Measurements from ENCODE around the gene SLC30A7.

SLC30A7 gene

DNA sequence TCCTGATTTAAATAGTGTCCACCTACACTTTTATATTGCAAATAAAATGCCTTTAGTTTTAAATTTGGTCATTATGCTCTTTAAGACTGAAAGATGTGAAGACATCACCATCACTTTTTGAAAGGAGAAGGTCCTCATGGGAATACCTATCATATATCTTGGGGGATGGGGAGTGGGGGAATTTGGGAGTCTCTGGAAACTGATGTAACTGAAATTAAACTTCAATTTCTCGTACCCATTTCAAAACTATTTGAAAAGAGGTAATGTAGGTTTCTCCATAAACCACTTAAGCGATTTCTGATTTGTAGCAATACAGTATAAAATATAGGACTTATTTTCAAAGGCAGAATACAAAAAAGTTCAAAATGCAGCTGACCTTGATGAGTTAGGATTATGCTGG is 2.2 kb upstream of the SLC30A7 start:
- Histone ChIP-seq H3K9ac (ENCODE audit: low read depth, low read length) (no peak overlapping the region), H3K36me3 (ENCODE audit: control insufficient read depth, insufficient read depth, low read length) (peaks cover 2% of the 10 kb centered on the region), H3K27me3 (ENCODE audit: control insufficient read depth, insufficient read depth, low read length) (no peaks in the 10 kb centered on the region), H3K4me3 (ENCODE audit: low read depth, low read length) (peak overlapping the region; percentile 94), H3K4me1 (ENCODE audit: control insufficient read depth, insufficient read depth, low read length) (no peaks in the 10 kb centered on the region), H3K9me3 (ENCODE audit: control insufficient read depth, insufficient read depth, low read length) (peaks cover 15% of the 10 kb centered on the region)

DNA sequence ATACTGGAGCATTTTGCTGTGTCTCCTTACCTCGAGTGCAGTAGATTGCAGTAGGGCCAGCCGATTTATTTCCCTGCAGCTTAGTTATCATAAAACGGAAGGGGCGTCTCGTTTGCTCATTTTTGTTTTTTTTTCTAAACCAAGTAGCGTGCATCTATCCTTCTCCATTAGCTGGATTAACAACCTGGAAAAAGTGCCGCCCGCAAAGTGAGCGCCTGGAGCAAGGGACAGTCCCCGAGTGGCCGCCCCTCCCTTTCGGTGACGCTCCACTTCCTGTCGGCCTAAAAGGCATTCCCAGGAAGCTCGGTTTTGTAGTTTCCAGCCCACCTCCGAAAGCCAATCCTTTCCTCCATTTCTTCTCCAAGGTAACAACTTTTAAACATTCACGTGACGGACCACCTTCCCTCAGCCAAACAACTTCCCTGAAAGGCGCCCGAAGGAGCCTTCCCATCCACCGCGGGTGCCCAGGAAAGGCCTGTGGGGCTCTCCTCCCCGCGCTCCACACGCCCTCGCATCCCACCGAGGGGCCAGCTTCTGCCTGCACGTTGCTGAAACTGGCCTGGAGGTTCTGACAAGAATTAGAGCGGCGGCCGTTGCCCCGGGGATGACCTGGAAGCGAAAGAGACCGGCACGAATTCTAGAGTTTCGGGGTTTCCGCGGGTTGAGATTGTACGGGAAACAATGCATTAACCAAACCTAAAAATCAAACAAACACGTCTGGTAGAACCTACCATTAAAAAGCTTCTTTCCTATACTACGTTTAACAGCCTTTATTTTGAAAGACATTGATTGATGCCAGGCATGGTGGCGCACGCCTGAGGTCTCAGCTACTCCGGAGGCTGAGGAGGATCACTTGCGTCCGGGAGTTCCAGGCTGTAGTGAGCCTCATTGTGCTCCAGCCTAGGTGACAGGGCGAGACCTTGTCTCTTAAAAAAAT is 1.0 kb upstream of the SLC30A7 start, which contains the start of gene EXTL2:
EXTL2 (minus strand) TSS at position 240 of the 937 bp plus-strand sequence. CDS start 6,085 bp downstream, outside the sequence.
- H3K27me3 ChIP-seq (ENCODE audit: control insufficient read depth, insufficient read depth, low read length) = no peaks in the 10 kb centered on the region

DNA sequence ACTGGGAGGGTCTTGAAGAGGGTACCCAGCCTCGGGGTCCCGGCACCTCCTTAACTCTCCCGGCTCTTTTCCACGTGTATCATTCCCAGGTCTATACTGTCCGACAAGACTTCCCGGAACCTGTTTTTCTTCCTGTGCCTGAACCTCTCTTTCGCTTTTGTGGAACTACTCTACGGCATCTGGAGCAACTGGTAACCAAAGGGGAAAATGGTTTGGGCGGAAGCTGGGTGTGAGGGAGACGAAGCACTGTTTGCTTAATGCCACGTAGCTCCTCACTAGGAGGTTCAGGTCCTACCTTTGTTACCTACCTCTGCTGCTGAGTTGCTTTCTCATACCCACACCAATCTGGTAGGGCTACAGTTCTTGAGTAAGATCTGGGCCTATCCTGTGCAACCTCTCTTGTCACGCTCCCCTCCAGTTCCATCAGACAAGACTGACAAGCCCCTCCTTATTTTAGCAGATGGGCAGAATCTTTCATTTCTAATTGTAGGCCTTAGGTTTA is 642 bp downstream of the SLC30A7 start:
- H3K36me3 ChIP-seq (ENCODE audit: control insufficient read depth, insufficient read depth, low read length) = peaks cover 3% of the 10 kb centered on the region
- no peaks in the 10 kb centered on the region for H3K4me1 ChIP-seq (ENCODE audit: control insufficient read depth, insufficient read depth, low read length)
- H3K27me3 ChIP-seq (ENCODE audit: control insufficient read depth, insufficient read depth, low read length) = no peaks in the 10 kb centered on the region
- H3K4me3 ChIP-seq (ENCODE audit: low read depth, low read length) = peak overlapping the region; percentile 94
- peak overlapping the region; percentile 90 for H3K9ac ChIP-seq (ENCODE audit: low read depth, low read length)
- no peaks in the 10 kb centered on the region for H3K9me3 ChIP-seq (ENCODE audit: control insufficient read depth, insufficient read depth, low read length)

More for the DNA sequence above, 1.0 kb upstream of the SLC30A7 start, which contains the start of gene EXTL2:
- Histone ChIP-seq H3K36me3 (ENCODE audit: control insufficient read depth, insufficient read depth, low read length) (peaks cover 2% of the 10 kb centered on the region), H3K9ac (ENCODE audit: low read depth, low read length) (peak within 1 kb of the TSS; percentile 87), H3K4me3 (ENCODE audit: low read depth, low read length) (peak within 1 kb of the TSS; percentile 94), H3K4me1 (ENCODE audit: control insufficient read depth, insufficient read depth, low read length) (no peaks in the 10 kb centered on the region), H3K9me3 (ENCODE audit: control insufficient read depth, insufficient read depth, low read length) (peaks cover 8% of the 10 kb centered on the region)

DNA sequence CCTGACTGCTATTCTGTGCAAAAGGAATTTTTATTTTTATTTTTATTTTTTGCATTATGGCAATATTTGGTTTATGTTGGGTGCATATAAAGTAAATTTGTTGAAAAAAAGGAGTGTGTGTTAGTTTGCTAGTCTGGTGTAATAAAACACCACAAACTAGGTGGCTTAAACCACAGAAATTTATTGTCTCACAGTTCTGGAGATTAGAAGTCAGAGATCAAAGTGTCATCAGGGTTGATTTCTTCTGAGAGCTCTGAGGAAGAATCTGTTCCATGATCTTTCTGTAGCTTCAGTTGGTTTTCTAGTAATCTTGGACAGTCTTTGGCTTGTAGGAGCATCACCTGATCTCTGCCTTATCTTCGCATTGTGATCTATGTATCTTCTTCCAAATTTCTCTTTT is 6.5 kb downstream of the SLC30A7 start:
- no peak overlapping the region for H3K9ac ChIP-seq (ENCODE audit: low read depth, low read length)
- no peaks in the 10 kb centered on the region for H3K9me3 ChIP-seq (ENCODE audit: control insufficient read depth, insufficient read depth, low read length)
- no peaks in the 10 kb centered on the region for H3K4me1 ChIP-seq (ENCODE audit: control insufficient read depth, insufficient read depth, low read length)
- H3K4me3 ChIP-seq (ENCODE audit: low read depth, low read length) = no peak overlapping the region
- H3K27me3 ChIP-seq (ENCODE audit: control insufficient read depth, insufficient read depth, low read length) = no peaks in the 10 kb centered on the region
- H3K36me3 ChIP-seq (ENCODE audit: control insufficient read depth, insufficient read depth, low read length) = peaks cover 4% of the 10 kb centered on the region

DNA sequence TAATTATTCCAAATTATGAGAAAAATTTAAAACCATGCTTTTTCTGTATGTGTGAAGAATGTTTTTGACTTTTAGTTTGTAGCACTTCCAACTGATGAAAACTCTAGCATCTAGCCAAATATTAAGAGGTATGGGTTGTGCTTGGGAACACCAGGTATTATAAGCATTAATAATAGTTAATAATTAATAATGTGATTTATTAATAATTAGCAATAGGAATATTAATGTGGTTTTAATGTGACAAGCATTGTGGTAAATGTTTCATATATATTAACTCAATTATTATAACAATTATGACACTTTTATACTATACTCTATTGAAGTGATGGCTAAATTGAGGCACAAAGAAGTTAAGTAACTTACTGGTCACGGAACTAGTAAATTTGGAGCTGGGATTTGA is 7.9 kb downstream of the SLC30A7 start:
- Histone ChIP-seq H3K27me3 (ENCODE audit: control insufficient read depth, insufficient read depth, low read length) (no peaks in the 10 kb centered on the region), H3K9me3 (ENCODE audit: control insufficient read depth, insufficient read depth, low read length) (no peaks in the 10 kb centered on the region), H3K4me3 (ENCODE audit: low read depth, low read length) (no peak overlapping the region), H3K4me1 (ENCODE audit: control insufficient read depth, insufficient read depth, low read length) (no peaks in the 10 kb centered on the region), H3K9ac (ENCODE audit: low read depth, low read length) (no peak overlapping the region), H3K36me3 (ENCODE audit: control insufficient read depth, insufficient read depth, low read length) (peaks cover 4% of the 10 kb centered on the region)

DNA sequence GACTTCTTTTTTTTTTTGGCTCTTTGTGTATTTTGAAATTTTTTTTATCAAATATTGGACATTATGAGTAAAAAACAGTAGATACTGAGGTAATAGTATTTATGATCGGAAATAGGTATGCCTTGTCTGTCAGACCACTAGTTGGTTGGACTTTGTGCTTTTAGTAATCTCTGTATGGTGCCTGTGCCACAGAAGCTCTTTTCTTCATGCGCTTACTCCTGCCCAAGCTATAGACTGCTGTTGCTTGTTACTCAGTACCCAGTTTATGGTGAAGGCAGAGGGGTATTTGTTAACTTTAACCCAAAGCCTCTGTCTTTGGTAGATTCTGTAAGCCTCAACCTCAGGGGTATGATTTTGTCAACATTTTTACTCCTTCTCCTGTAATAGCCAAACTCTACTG is 8.6 kb downstream of the SLC30A7 start:
- Histone ChIP-seq H3K36me3 (ENCODE audit: control insufficient read depth, insufficient read depth, low read length) (peaks cover 2% of the 10 kb centered on the region), H3K9me3 (ENCODE audit: control insufficient read depth, insufficient read depth, low read length) (no peaks in the 10 kb centered on the region), H3K27me3 (ENCODE audit: control insufficient read depth, insufficient read depth, low read length) (no peaks in the 10 kb centered on the region), H3K4me3 (ENCODE audit: low read depth, low read length) (no peak overlapping the region), H3K4me1 (ENCODE audit: control insufficient read depth, insufficient read depth, low read length) (no peaks in the 10 kb centered on the region), H3K9ac (ENCODE audit: low read depth, low read length) (no peak overlapping the region)

DNA sequence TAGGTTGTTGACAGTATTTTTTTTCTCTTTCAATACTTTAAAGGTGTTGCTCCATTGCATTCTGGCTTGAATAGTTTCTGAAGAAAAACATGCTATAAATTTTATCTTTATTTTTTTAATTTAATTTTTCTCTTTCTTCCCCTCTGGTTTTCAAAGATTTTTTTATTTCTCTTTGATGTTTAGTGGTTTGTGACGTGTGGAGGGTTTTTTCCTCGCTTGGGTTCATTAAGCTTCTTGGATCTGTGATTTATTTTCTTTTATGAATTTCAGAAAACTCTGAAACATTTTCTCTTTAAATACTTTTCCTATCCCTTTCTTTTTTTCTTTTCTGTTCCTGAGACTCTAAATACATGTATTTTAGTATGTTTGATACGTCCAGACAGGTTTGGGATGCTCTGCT is 9.3 kb downstream of the SLC30A7 start:
- H3K9me3 ChIP-seq (ENCODE audit: control insufficient read depth, insufficient read depth, low read length) = no peaks in the 10 kb centered on the region
- no peaks in the 10 kb centered on the region for H3K4me1 ChIP-seq (ENCODE audit: control insufficient read depth, insufficient read depth, low read length)
- H3K27me3 ChIP-seq (ENCODE audit: control insufficient read depth, insufficient read depth, low read length) = no peaks in the 10 kb centered on the region
- peaks cover 2% of the 10 kb centered on the region for H3K36me3 ChIP-seq (ENCODE audit: control insufficient read depth, insufficient read depth, low read length)
- no peak overlapping the region for H3K4me3 ChIP-seq (ENCODE audit: low read depth, low read length)
- no peak overlapping the region for H3K9ac ChIP-seq (ENCODE audit: low read depth, low read length)

DNA sequence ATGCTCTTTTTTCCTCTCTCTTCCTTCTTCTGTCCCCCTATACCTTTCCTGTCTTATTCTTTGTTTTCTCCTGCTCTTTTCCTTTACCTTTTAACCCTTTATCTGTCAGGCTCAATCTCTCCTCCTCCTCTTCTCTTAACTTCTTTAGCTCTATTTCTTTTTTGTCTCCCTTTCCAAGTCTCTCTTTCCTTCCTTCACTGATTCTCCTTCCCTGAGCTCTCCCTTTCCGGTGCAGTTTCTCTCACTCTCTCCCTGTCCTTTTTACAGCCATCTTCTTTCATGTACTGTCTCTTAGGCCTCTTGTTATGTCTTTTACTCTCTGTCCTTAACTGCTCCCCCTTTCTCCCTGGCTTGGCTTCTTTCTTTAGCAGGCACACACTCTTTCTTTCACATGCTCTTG is 12.0 kb downstream of the SLC30A7 start:
- no peak overlapping the region for H3K4me3 ChIP-seq (ENCODE audit: low read depth, low read length)
- H3K9ac ChIP-seq (ENCODE audit: low read depth, low read length) = no peak overlapping the region
- H3K36me3 ChIP-seq (ENCODE audit: control insufficient read depth, insufficient read depth, low read length) = peaks cover 3% of the 10 kb centered on the region
- no peaks in the 10 kb centered on the region for H3K4me1 ChIP-seq (ENCODE audit: control insufficient read depth, insufficient read depth, low read length)
- no peaks in the 10 kb centered on the region for H3K27me3 ChIP-seq (ENCODE audit: control insufficient read depth, insufficient read depth, low read length)
- H3K9me3 ChIP-seq (ENCODE audit: control insufficient read depth, insufficient read depth, low read length) = no peaks in the 10 kb centered on the region

DNA sequence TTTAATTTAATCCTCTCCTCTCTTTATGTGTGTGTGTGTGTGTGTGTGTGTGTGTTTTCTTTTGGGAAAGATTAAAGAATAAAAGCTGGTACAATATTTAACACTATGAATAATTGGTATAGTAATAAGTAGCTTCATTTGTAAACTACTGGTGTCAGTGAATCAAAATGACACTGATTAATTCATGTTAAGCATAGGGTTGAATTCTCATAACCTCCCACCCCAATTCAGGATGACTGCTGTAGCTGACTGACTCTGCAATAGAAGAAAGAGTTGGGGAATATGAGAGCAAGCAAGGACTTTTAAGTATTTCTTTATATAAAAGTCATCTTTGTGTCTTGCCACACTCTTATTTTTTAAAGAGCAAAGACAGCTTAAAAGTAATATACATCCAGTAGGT is 13.1 kb downstream of the SLC30A7 start:
- Histone ChIP-seq H3K9ac (ENCODE audit: low read depth, low read length) (no peak overlapping the region), H3K36me3 (ENCODE audit: control insufficient read depth, insufficient read depth, low read length) (peaks cover 7% of the 10 kb centered on the region), H3K4me1 (ENCODE audit: control insufficient read depth, insufficient read depth, low read length) (no peaks in the 10 kb centered on the region), H3K27me3 (ENCODE audit: control insufficient read depth, insufficient read depth, low read length) (no peaks in the 10 kb centered on the region), H3K9me3 (ENCODE audit: control insufficient read depth, insufficient read depth, low read length) (no peaks in the 10 kb centered on the region), H3K4me3 (ENCODE audit: low read depth, low read length) (no peak overlapping the region)

DNA sequence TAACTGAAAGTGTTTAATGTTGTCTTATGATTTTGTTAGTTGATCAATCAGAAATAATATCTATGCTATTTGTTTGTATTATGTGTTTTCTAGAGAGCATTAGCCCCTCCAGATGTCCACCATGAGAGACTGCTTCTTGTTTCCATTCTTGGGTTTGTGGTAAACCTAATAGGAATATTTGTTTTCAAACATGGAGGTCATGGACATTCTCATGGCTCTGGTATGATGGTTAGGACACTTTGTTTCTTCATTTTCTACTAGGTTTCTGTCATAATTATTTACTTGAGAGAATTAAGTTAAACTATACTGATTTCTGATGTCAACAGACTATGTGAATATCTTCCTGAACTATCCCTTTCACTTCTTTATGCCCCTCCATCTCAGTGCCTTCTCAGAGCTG is 16.1 kb downstream of the SLC30A7 start:
- no peaks in the 10 kb centered on the region for H3K27me3 ChIP-seq (ENCODE audit: control insufficient read depth, insufficient read depth, low read length)
- H3K9me3 ChIP-seq (ENCODE audit: control insufficient read depth, insufficient read depth, low read length) = no peaks in the 10 kb centered on the region
- no peaks in the 10 kb centered on the region for H3K4me1 ChIP-seq (ENCODE audit: control insufficient read depth, insufficient read depth, low read length)
- no peak overlapping the region for H3K9ac ChIP-seq (ENCODE audit: low read depth, low read length)
- no peak overlapping the region for H3K4me3 ChIP-seq (ENCODE audit: low read depth, low read length)
- H3K36me3 ChIP-seq (ENCODE audit: control insufficient read depth, insufficient read depth, low read length) = peaks cover 7% of the 10 kb centered on the region

DNA sequence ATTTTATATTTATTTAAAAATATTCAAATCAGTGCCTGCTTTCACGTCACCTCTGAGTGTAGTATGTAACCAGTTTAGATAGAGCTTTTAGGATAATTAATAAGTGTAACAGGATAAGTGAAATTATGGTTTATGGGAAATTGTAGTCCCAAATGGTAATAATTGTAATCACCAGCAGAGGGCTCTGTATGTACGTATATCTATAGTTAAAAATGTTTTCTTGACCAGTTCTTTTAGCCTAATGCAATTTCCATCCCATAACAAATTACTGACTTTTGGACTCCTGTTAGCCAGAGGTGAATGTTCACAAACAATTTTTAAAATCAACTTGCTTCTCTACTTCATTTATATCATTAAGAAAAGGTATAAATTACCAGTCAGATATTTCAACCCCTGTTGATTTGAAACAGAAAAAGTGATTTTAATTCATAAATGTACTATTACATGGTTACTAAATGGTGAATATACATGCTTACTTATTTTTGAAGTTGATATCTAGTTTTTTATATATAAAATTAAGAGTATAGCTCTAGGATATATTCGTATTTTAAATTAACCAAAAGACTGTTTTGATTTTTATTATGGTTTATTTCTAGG is 25.3 kb downstream of the SLC30A7 start:
- no peaks in the 10 kb centered on the region for H3K4me1 ChIP-seq (ENCODE audit: control insufficient read depth, insufficient read depth, low read length)
- H3K27me3 ChIP-seq (ENCODE audit: control insufficient read depth, insufficient read depth, low read length) = no peaks in the 10 kb centered on the region
- no peak overlapping the region for H3K9ac ChIP-seq (ENCODE audit: low read depth, low read length)
- no peaks in the 10 kb centered on the region for H3K36me3 ChIP-seq (ENCODE audit: control insufficient read depth, insufficient read depth, low read length)
- no peaks in the 10 kb centered on the region for H3K9me3 ChIP-seq (ENCODE audit: control insufficient read depth, insufficient read depth, low read length)
- H3K4me3 ChIP-seq (ENCODE audit: low read depth, low read length) = no peak overlapping the region

DNA sequence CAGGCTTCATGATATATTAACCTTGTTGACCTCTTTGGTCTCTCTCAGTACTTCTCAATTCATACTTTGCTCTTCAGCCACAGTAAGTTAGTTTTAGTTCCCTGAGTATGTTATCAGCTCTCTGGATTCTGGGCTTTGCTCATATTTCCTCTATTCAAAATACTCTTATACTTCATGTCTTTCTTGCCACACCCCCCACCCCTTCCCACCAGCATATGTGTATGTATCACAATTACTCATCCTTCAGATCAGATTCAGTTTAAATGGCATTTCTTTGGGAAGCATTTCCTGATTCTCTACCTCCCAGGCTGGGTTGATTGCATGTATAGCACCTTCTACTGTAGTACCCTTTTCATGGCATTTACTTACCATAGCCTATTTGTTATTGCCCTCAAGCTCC is 28.3 kb downstream of the SLC30A7 start:
- Histone ChIP-seq H3K36me3 (ENCODE audit: control insufficient read depth, insufficient read depth, low read length) (no peaks in the 10 kb centered on the region), H3K9ac (ENCODE audit: low read depth, low read length) (no peak overlapping the region), H3K9me3 (ENCODE audit: control insufficient read depth, insufficient read depth, low read length) (no peaks in the 10 kb centered on the region), H3K4me3 (ENCODE audit: low read depth, low read length) (no peak overlapping the region), H3K4me1 (ENCODE audit: control insufficient read depth, insufficient read depth, low read length) (no peaks in the 10 kb centered on the region), H3K27me3 (ENCODE audit: control insufficient read depth, insufficient read depth, low read length) (no peaks in the 10 kb centered on the region)
